NB4 (cell line): ENCODE results near the gene CCNA2.

ENCODE experiments used
- MAX ChIP-seq: IDR thresholded peaks from 2 replicates; pipeline ENCODE4 v1.6.1; 2011; ENCODE audit warnings: low read depth, low read length
- TF ChIP-seq, protein P1 (sequence below): IDR thresholded peaks from one replicate; pipeline ENCODE4 v1.5.1; 2012; ENCODE audit warnings: low read depth, low read length

GRCh38 chr4:121792966-121793365, 30.7 kb downstream of the CCNA2 start:
- TF ChIP-seq, protein P1, sequence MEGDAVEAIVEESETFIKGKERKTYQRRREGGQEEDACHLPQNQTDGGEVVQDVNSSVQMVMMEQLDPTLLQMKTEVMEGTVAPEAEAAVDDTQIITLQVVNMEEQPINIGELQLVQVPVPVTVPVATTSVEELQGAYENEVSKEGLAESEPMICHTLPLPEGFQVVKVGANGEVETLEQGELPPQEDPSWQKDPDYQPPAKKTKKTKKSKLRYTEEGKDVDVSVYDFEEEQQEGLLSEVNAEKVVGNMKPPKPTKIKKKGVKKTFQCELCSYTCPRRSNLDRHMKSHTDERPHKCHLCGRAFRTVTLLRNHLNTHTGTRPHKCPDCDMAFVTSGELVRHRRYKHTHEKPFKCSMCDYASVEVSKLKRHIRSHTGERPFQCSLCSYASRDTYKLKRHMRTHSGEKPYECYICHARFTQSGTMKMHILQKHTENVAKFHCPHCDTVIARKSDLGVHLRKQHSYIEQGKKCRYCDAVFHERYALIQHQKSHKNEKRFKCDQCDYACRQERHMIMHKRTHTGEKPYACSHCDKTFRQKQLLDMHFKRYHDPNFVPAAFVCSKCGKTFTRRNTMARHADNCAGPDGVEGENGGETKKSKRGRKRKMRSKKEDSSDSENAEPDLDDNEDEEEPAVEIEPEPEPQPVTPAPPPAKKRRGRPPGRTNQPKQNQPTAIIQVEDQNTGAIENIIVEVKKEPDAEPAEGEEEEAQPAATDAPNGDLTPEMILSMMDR = no peak
- TF ChIP-seq MAX = no peak
